A673 (cell line): Measurements from ENCODE around the gene GPR37L1.

ENCODE experiments used
- CTCF ChIP-seq: fragments of 300-800, 200-600 bp; sonication (generic); conservative IDR thresholded peaks from 2 replicates; pipeline ENCODE4 v1.5.1; 2017; ENCODE audit warnings: low read depth, mild to moderate bottlenecking, antibody characterized with exemption, low read length, moderate library complexity, mixed read lengths
- EZH2 ChIP-seq: fragments of 200-600 bp; sonication (generic); IDR thresholded peaks from 2 replicates; pipeline ENCODE4 v1.6.1; 2017; ENCODE audit warnings: borderline replicate concordance, low read depth, mild to moderate bottlenecking, mixed read lengths, antibody characterized with exemption, low read length; ENCODE audit not compliant: poor library complexity, severe bottlenecking

GRCh38 chr1:202110977-202111376 is 11.7 kb upstream of the GPR37L1 start:
- TF ChIP-seq EZH2 (no peak), CTCF (no peak)
